HEK293 (cell line): ENCODE results near the gene TRNT1.

Experiments
- EGR2 ChIP-seq: fragments of 450-650 bp; formaldehyde crosslinking; IDR thresholded peaks from 2 replicates; pipeline ENCODE4 v1.5.1; 2016; ENCODE audit warnings: low read depth, missing biosample characterization, missing genetic modification characterization
- GLIS2 ChIP-seq: fragments of 450-650 bp; formaldehyde crosslinking; IDR thresholded peaks from 2 replicates; pipeline ENCODE4 v1.5.1; 2016; ENCODE audit warnings: missing biosample characterization, missing genetic modification characterization
- HOXA7 ChIP-seq: sonication (generic); formaldehyde crosslinking; IDR thresholded peaks from 2 replicates; pipeline ENCODE4 v1.8.1; 2022; ENCODE audit warnings: missing genetic modification reagents, borderline replicate concordance
- KLF10 ChIP-seq: fragments of 450-650 bp; IDR thresholded peaks from 2 replicates; pipeline ENCODE4 v1.5.1; 2018; ENCODE audit warnings: missing biosample characterization, mild to moderate bottlenecking, missing genetic modification characterization
- OSR2 ChIP-seq: fragments of 450-650 bp; formaldehyde crosslinking; IDR thresholded peaks from 2 replicates; pipeline ENCODE4 v1.5.1; 2016; ENCODE audit warnings: missing biosample characterization, missing genetic modification characterization
- SP2 ChIP-seq: fragments of 450-650 bp; formaldehyde crosslinking; IDR thresholded peaks from 2 replicates; pipeline ENCODE4 v1.5.1; 2016; ENCODE audit warnings: missing biosample characterization, missing genetic modification characterization
- YY2 ChIP-seq: fragments of 450-650 bp; formaldehyde crosslinking; IDR thresholded peaks from 2 replicates; pipeline ENCODE4 v1.5.1; 2016; ENCODE audit warnings: missing biosample characterization, missing genetic modification characterization
- ZBTB21 ChIP-seq: fragments of 450-650 bp; formaldehyde crosslinking; IDR thresholded peaks from 2 replicates; pipeline ENCODE4 v1.5.1; 2017; ENCODE audit warnings: missing biosample characterization, missing genetic modification characterization
- ZFP41 ChIP-seq: fragments of 450-650 bp; formaldehyde crosslinking; IDR thresholded peaks from 2 replicates; pipeline ENCODE4 v1.5.1; 2016; ENCODE audit warnings: missing biosample characterization, missing genetic modification characterization, borderline replicate concordance
- ZFP69B ChIP-seq: fragments of 450-650 bp; formaldehyde crosslinking; IDR thresholded peaks from 2 replicates; pipeline ENCODE4 v1.5.1; 2016; ENCODE audit warnings: missing biosample characterization, missing genetic modification characterization
- ZNF146 ChIP-seq: fragments of 450-650 bp; formaldehyde crosslinking; IDR thresholded peaks from 2 replicates; pipeline ENCODE4 v1.5.1; 2016; ENCODE audit warnings: missing biosample characterization, missing genetic modification characterization
- ZNF16 ChIP-seq: fragments of 450-650 bp; formaldehyde crosslinking; IDR thresholded peaks from 2 replicates; pipeline ENCODE4 v1.5.1; 2016; ENCODE audit warnings: low read depth, missing biosample characterization, missing genetic modification characterization
- ZNF24 ChIP-seq: fragments of 450-650 bp; formaldehyde crosslinking; IDR thresholded peaks from 2 replicates; pipeline ENCODE4 v1.5.1; 2016; ENCODE audit warnings: missing biosample characterization, missing genetic modification characterization
- ZNF302 ChIP-seq: fragments of 450-650 bp; formaldehyde crosslinking; IDR thresholded peaks from 2 replicates; pipeline ENCODE4 v1.5.1; 2016; ENCODE audit warnings: missing biosample characterization, missing genetic modification characterization, low read depth
- ZNF324 ChIP-seq: fragments of 450-650 bp; formaldehyde crosslinking; IDR thresholded peaks from 2 replicates; pipeline ENCODE4 v1.5.1; 2016; ENCODE audit warnings: missing biosample characterization, missing genetic modification characterization
- ZNF391 ChIP-seq: fragments of 450-650 bp; formaldehyde crosslinking; IDR thresholded peaks from 2 replicates; pipeline ENCODE4 v1.5.1; 2016; ENCODE audit warnings: low read depth, missing biosample characterization, missing genetic modification characterization, borderline replicate concordance
- ZNF404 ChIP-seq: fragments of 450-650 bp; formaldehyde crosslinking; IDR thresholded peaks from 2 replicates; pipeline ENCODE4 v1.5.1; 2017; ENCODE audit warnings: missing biosample characterization, missing genetic modification characterization
- ZNF426 ChIP-seq: fragments of 450-650 bp; formaldehyde crosslinking; IDR thresholded peaks from 2 replicates; pipeline ENCODE4 v1.5.1; 2017; ENCODE audit warnings: missing biosample characterization, missing genetic modification characterization, mild to moderate bottlenecking, inconsistent platforms, moderate library complexity
- ZNF48 ChIP-seq: fragments of 450-650 bp; formaldehyde crosslinking; IDR thresholded peaks from 2 replicates; pipeline ENCODE4 v1.5.1; 2016; ENCODE audit warnings: missing biosample characterization, missing genetic modification characterization
- ZNF555 ChIP-seq: fragments of 450-650 bp; formaldehyde crosslinking; conservative IDR thresholded peaks from 2 replicates; pipeline ENCODE4 v1.5.1; 2017; ENCODE audit warnings: missing biosample characterization, mild to moderate bottlenecking, missing genetic modification characterization, inconsistent platforms
- ZNF610 ChIP-seq: fragments of 450-650 bp; formaldehyde crosslinking; IDR thresholded peaks from 2 replicates; pipeline ENCODE4 v1.5.1; 2016; ENCODE audit warnings: missing biosample characterization, missing genetic modification characterization, borderline replicate concordance
- ZNF621 ChIP-seq: fragments of 450-650 bp; formaldehyde crosslinking; IDR thresholded peaks from 2 replicates; pipeline ENCODE4 v1.5.1; 2017; ENCODE audit warnings: missing biosample characterization, missing genetic modification characterization
- ZNF629 ChIP-seq: fragments of 450-650 bp; formaldehyde crosslinking; IDR thresholded peaks from 2 replicates; pipeline ENCODE4 v1.5.1; 2017; ENCODE audit warnings: missing biosample characterization, missing genetic modification characterization
- ZNF776 ChIP-seq: fragments of 450-650 bp; formaldehyde crosslinking; IDR thresholded peaks from 2 replicates; pipeline ENCODE4 v1.5.0; 2017; ENCODE audit warnings: missing biosample characterization, missing genetic modification characterization, borderline replicate concordance
- ZNF830 ChIP-seq: fragments of 450-650 bp; IDR thresholded peaks from 2 replicates; pipeline ENCODE4 v1.5.0; 2018; ENCODE audit warnings: missing biosample characterization, missing genetic modification characterization, low read depth, mild to moderate bottlenecking, moderate library complexity
- ZXDB ChIP-seq: fragments of 450-650 bp; formaldehyde crosslinking; IDR thresholded peaks from 2 replicates; pipeline ENCODE4 v1.5.1; 2016; ENCODE audit warnings: missing biosample characterization, missing genetic modification characterization
- TF ChIP-seq, protein P1 (sequence below): fragments of 450-650 bp; formaldehyde crosslinking; IDR thresholded peaks from 2 replicates; pipeline ENCODE4 v1.5.1; 2017; ENCODE audit warnings: missing biosample characterization, mild to moderate bottlenecking, missing genetic modification characterization, moderate library complexity
- TF ChIP-seq, protein P2 (sequence below): fragments of 450-650 bp; formaldehyde crosslinking; IDR thresholded peaks from 2 replicates; pipeline ENCODE4 v1.5.1; 2016; ENCODE audit warnings: missing biosample characterization, missing genetic modification characterization
- TF ChIP-seq, protein P3 (sequence below): sonication (generic); formaldehyde crosslinking; IDR thresholded peaks from 2 replicates; pipeline ENCODE4 v1.8.1; 2022; ENCODE audit warnings: mild to moderate bottlenecking, moderate library complexity, missing genetic modification reagents
- TF ChIP-seq, protein P4 (sequence below): fragments of 450-650 bp; IDR thresholded peaks from 2 replicates; pipeline ENCODE4 v1.5.1; 2018; ENCODE audit warnings: missing biosample characterization, missing genetic modification characterization
- TF ChIP-seq, protein P5 (sequence below): fragments of 450-650 bp; formaldehyde crosslinking; IDR thresholded peaks from 2 replicates; pipeline ENCODE4 v1.5.1; 2016; ENCODE audit warnings: missing biosample characterization, missing genetic modification characterization
- TF ChIP-seq, protein P6 (sequence below): fragments of 450-650 bp; formaldehyde crosslinking; IDR thresholded peaks from 2 replicates; pipeline ENCODE4 v1.5.1; 2017; ENCODE audit warnings: missing biosample characterization, missing genetic modification characterization

Gene TRNT1

DNA sequence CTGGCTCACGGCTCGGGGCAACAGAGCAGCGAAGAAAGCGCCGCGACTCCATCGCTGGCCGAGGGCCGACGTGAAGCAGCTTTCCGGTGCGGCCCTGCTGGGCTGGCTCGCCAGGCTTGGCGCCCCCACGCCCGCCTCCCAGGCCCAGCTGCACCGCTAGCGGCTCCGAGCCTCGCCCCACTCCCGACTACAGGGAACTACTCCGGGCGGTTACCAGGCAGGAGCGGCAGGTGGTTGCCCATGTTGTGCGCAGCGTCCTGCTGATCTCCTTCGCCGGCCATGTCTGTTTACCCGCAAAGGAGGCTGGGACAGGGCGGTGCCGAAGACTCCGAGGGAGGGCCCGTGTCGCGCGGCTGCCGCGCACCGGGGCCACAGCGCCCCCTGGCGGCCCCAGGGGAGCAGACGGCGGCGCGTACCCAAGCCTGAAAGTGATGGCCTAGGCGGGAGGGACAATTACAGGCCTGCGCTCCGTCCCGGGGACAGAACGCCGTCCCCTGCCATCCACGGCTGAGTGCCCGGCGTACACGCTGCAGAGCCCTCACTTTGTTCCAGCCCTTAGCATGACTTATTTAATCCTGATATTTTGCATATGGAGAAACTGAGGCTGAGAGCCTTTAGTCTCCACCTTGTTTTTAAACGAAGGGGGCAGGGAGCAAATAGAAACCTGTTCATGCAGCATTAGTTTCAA, 52.8 kb downstream of the TRNT1 start, which contains the start of gene CRBN (continued):
- peak; percentile 58 for TF ChIP-seq SP2 (tag by site-specific recombination)
- no peak for TF ChIP-seq ZNF16 (tag by site-specific recombination)
- peak; percentile 90 for TF ChIP-seq ZXDB (tag by site-specific recombination)
- TF ChIP-seq GLIS2 (tag by site-specific recombination): peak; percentile 68
- TF ChIP-seq ZNF48 (tag by site-specific recombination): no peak
- TF ChIP-seq HOXA7 (CRISPR knock-in tag): no peak
- TF ChIP-seq, protein P1, sequence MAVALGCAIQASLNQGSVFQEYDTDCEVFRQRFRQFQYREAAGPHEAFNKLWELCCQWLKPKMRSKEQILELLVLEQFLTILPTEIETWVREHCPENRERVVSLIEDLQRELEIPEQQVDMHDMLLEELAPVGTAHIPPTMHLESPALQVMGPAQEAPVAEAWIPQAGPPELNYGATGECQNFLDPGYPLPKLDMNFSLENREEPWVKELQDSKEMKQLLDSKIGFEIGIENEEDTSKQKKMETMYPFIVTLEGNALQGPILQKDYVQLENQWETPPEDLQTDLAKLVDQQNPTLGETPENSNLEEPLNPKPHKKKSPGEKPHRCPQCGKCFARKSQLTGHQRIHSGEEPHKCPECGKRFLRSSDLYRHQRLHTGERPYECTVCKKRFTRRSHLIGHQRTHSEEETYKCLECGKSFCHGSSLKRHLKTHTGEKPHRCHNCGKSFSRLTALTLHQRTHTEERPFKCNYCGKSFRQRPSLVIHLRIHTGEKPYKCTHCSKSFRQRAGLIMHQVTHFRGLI (tag by site-specific recombination): no peak
- TF ChIP-seq ZNF621: no peak
- peak; percentile 76 for TF ChIP-seq ZNF391 (tag by site-specific recombination)
- TF ChIP-seq ZFP41: no peak
- TF ChIP-seq OSR2 (tag by site-specific recombination): no peak
- no peak for TF ChIP-seq ZNF302 (tag by site-specific recombination)
- TF ChIP-seq YY2: peak; percentile 90
- TF ChIP-seq, protein P2, sequence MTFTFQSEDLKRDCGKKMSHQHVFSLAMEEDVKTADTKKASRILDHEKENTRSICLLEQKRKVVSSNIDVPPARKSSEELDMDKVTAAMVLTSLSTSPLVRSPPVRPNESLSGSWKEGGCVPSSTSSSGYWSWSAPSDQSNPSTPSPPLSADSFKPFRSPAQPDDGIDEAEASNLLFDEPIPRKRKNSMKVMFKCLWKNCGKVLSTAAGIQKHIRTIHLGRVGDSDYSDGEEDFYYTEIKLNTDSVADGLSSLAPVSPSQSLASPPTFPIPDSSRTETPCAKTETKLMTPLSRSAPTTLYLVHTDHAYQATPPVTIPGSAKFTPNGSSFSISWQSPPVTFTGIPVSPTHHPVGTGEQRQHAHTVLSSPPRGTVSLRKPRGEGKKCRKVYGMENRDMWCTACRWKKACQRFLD (tag by site-specific recombination): no peak
- no peak for TF ChIP-seq ZNF555 (tag by site-specific recombination)
- 0 out of 2 replicates have a peak, but pooled peaks have one; percentile 9 for TF ChIP-seq ZNF146 (tag by site-specific recombination)
- no peak for TF ChIP-seq ZNF776
- TF ChIP-seq, protein P3, sequence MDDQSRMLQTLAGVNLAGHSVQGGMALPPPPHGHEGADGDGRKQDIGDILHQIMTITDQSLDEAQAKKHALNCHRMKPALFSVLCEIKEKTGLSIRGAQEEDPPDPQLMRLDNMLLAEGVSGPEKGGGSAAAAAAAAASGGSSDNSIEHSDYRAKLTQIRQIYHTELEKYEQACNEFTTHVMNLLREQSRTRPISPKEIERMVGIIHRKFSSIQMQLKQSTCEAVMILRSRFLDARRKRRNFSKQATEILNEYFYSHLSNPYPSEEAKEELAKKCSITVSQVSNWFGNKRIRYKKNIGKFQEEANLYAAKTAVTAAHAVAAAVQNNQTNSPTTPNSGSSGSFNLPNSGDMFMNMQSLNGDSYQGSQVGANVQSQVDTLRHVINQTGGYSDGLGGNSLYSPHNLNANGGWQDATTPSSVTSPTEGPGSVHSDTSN (CRISPR knock-in tag): peak; percentile 60; the same call in 1 of the 2 replicates
- TF ChIP-seq ZNF610 (tag by site-specific recombination): peak; percentile 58; the same call in 1 of the 2 replicates
- TF ChIP-seq ZNF830 (tag by site-specific recombination): no peak
- peak; percentile 53; the same call in 1 of the 2 replicates for TF ChIP-seq ZNF629
- peak; percentile 76 for TF ChIP-seq ZNF24 (tag by site-specific recombination)
- peak; percentile 54; the same call in 1 of the 2 replicates for TF ChIP-seq EGR2 (tag by site-specific recombination)
- no peak for TF ChIP-seq ZBTB21
- no peak for TF ChIP-seq ZNF426 (tag by site-specific recombination)
- peak; percentile 49; the same call in 1 of the 2 replicates for TF ChIP-seq KLF10
- 0 out of 2 replicates have a peak, but pooled peaks have one; percentile 25 for TF ChIP-seq ZFP69B (tag by site-specific recombination)
- peak; percentile 51; the same call in 1 of the 2 replicates for TF ChIP-seq ZNF324 (tag by site-specific recombination)
- TF ChIP-seq, protein P4, sequence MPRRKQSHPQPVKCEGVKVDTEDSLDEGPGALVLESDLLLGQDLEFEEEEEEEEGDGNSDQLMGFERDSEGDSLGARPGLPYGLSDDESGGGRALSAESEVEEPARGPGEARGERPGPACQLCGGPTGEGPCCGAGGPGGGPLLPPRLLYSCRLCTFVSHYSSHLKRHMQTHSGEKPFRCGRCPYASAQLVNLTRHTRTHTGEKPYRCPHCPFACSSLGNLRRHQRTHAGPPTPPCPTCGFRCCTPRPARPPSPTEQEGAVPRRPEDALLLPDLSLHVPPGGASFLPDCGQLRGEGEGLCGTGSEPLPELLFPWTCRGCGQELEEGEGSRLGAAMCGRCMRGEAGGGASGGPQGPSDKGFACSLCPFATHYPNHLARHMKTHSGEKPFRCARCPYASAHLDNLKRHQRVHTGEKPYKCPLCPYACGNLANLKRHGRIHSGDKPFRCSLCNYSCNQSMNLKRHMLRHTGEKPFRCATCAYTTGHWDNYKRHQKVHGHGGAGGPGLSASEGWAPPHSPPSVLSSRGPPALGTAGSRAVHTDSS: peak; percentile 72
- TF ChIP-seq, protein P5, sequence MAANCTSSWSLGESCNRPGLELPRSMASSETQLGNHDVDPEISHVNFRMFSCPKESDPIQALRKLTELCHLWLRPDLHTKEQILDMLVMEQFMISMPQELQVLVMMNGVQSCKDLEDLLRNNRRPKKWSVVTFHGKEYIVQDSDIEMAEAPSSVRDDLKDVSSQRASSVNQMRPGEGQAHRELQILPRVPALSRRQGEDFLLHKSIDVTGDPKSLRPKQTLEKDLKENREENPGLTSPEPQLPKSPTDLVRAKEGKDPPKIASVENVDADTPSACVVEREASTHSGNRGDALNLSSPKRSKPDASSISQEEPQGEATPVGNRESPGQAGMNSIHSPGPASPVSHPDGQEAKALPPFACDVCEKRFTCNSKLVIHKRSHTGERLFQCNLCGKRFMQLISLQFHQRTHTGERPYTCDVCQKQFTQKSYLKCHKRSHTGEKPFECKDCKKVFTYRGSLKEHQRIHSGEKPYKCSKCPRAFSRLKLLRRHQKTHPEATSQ (tag by site-specific recombination): peak; percentile 74; the same call in 1 of the 2 replicates
- TF ChIP-seq ZNF404 (tag by site-specific recombination): no peak
- TF ChIP-seq, protein P6, sequence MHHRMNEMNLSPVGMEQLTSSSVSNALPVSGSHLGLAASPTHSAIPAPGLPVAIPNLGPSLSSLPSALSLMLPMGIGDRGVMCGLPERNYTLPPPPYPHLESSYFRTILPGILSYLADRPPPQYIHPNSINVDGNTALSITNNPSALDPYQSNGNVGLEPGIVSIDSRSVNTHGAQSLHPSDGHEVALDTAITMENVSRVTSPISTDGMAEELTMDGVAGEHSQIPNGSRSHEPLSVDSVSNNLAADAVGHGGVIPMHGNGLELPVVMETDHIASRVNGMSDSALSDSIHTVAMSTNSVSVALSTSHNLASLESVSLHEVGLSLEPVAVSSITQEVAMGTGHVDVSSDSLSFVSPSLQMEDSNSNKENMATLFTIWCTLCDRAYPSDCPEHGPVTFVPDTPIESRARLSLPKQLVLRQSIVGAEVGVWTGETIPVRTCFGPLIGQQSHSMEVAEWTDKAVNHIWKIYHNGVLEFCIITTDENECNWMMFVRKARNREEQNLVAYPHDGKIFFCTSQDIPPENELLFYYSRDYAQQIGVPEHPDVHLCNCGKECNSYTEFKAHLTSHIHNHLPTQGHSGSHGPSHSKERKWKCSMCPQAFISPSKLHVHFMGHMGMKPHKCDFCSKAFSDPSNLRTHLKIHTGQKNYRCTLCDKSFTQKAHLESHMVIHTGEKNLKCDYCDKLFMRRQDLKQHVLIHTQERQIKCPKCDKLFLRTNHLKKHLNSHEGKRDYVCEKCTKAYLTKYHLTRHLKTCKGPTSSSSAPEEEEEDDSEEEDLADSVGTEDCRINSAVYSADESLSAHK: no peak
